GM18507 (cell line): ENCODE results near the gene CD59.
"Not testable (repeated sequence)": the region's sequence is repeated elsewhere in the genome, so short reads cannot be mapped to it uniquely, and the experiment has no call there.

Experiments
- DNase-seq: peaks from one replicate; pipeline ENCODE4 v3.0.0; 2011; ENCODE audit warnings: low read depth; ENCODE audit not compliant: insufficient read length; ENCODE audit errors: extremely low spot score
- FAIRE-seq: peaks from 2 replicates; lab custom pipeline; 2011; peaks lifted over from hg19 to GRCh38; lab: Jason Lieb, UNC

Gene CD59

DNA sequence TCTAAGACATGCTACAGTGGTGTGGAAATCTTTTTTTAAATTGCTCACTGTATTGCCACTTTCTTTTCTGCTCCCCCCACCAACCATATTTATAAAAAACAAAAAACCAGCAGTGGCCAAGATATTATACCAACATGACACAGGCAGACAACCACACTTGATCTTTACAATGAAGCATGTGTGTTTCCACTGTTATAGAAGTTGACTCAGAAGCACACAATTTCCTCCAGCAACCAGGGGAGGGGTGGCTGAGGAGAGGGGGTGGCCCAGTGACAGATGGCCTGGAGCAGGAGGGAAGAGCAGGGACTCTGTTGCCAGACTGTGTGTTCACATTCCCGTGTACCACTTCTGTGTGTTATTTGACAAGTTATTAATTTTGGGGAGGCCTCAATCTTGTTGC, 14.8 kb downstream of the CD59 start:
- no peak for FAIRE-seq

DNA sequence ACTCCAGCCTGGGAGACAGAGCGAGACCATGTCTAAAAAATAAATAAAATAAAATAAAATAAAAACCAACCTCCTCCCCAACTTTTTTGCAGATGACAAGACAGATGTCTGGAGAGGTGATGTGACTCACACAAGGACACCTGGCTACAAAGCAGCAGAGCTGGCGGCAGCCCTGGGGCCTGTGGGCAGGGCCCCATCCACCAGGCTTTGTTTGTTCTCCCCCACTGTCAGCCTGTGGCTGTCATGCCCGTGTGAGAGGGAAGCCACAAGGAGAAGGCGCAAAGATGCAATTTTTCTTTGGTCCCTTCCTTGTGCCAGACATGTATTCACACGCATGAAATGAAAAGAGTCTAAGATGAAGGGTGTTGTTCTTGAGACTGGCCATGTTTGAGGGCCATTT, 16.6 kb downstream of the CD59 start:
- no peak for FAIRE-seq
- DNase-seq, result no peak

More for the DNA sequence above, 14.8 kb downstream of the CD59 start:
- no peak for DNase-seq

DNA sequence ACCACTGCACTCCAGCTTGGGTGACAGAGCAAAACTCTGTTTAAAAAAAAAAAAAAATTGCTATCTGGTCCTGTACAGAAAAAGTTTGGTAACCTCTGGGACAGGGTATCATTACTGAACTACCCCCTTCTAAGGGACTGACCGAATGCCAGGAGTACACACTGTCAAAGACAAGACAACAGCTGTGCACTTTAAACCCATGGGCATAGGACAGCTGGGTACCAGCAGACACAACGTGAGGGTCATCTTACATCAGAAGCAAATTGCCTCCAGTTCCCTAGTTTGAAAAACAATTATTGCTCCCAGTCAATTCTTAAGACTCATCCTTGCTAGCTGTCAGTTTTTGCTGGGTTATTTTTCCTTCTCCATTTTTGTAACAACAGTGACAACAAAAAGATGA, 17.8 kb downstream of the CD59 start:
- FAIRE-seq, result no peak
- no peak for DNase-seq

DNA sequence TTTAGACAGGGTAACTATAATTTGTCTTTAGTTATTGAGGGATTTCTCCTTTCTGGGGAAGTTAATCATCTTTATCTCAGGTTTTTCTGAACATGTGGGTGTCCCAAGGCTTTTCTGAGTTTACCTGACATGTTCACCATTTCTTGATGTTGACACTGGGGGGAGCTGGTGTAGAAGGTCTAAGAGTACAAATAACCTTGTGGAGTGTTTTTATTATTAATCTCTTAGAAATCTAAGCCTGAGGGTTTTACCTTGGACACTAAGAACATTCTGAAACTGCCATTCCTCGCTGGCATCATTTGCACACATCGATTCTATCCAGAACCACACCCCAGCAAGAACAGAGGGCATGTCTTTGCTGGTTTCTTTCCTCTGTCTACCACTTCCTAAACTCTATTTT, 20.0 kb downstream of the CD59 start:
- FAIRE-seq (no peak), DNase-seq (no peak)

DNA sequence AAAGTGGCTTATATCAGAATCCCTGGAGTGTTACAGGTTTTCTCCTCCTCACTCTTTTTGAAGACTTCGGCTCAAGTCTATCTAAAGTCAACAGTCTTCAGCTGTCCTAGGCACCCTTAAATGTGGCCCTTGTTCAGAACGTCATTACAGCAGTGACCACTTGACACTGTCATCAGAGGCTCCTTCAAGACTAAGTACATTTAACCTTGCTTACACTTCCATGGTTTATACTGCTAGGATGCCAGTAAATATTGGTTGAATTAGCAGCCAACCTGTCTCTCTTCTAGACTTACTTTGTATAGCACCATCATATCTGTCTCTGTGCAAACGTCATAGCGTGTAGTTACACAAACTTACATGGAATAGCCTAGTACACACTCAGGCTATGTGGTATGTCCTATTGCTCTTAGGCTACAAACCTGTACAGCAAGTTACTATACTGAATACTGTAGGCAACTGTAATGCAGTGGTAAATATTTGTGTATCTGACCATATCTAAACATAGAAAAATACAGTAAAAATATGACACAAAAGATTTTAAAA, 22.3 kb downstream of the CD59 start:
- FAIRE-seq (no peak), DNase-seq (no peak)

DNA sequence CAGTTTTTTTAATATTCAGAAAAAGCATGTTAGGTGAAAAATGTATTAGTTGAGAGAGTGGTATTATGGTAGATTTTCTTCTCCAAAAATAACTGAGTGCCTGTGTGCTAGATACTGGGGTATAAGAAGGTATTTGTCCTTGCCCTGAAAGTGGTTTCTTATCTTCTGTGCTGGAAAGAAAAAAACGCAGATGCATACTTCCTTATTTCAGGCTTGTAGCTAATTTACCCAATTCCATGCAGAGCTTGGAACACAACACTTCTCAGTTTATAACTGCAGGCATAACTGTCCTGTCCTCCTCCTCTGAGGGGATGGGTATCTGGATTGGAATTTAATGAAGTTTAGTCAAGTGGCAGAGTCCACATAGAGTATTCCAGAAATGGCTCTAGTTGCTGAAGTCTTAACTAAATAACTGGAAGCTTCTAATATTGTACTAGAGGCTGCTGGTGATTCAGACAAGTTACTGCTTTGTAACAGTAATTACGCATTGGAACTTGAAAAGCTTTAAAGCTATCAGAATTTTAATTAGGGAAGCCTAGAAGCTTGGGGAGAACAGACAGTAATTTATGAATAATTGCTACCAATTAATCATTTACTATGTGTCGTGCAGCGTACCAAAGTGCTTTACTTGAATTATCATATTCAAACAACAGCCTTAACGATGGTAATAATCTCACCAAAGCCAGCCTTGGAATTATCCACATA, 22.9 kb downstream of the CD59 start:
- FAIRE-seq (no peak), DNase-seq (no peak)

DNA sequence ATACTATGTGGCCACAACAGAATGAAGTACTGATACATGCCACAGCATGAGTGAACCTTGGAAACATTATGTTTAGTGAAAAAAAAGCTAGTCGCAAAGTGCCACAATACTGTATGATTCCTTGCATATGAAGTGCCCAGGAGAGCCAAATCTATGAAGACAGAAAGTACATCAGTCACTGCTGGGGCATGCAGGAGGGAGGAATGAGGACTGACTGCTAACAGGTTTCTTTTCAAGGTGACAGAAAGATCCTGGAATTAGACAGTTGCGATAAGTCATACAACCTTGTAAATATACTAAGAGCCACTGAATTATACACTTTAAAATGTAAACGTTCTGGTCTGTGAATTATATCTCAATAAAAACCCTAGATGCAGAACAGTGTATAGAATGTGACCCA, 23.8 kb downstream of the CD59 start:
- DNase-seq (no peak), FAIRE-seq (no peak)

DNA sequence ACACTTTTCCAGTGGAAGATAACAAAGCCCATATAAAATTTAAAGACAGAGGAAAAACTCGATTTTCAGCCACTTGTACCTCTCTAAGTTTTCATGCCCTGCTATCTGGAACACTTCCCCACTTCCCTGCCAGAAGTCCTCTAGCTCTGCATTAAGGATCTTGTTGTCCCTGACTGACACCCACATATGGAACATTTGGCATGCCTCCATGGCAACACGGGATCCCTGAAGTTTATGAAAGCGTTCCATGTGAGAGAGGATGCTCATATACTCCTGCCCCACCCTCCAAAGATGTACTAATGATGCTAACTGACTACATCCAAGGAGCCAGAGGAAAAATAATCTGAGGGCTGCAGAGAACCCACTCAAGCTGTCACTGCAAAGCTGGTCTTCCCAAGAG, 26.8 kb downstream of the CD59 start:
- DNase-seq, result no peak
- no peak for FAIRE-seq

DNA sequence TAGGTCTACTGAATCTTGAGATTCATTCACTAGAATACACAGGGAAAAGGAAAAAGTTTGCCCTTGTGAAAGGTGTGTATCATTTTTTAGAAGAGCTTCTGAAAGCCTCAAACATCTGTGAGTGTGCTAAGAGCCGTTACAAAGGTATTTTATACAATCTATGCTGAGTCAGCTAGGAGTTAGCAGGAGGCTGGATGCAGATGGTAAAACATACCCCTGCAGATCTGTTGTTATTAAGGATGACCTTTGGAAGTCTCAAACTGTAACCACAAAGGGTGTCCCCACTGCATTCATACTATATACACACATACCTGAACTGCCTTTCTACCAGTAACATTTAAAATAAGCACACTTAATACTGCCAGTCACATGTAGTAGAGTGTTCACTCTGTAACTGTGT, 27.2 kb downstream of the CD59 start:
- FAIRE-seq, result no peak
- no peak for DNase-seq

DNA sequence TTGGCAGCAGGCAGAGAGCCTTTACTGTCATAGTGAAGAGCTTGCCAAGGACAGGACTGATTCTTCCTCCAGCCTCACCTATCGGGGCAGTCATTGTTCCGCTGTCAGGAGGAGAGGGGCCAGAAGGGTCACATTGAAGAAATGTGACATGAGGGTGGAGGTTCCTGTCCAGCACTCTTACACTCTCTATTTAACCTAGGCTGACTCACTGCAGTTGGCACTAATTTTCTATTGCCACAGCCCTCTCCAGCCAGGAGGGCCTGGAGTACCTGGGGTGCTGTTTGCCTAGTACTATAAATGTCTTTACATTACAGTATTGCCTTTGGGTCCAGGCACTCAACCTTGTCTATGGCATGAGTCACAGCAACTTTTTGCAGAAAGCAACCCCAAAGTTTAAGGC, 28.4 kb downstream of the CD59 start:
- DNase-seq, result not testable (repeated sequence)

DNA sequence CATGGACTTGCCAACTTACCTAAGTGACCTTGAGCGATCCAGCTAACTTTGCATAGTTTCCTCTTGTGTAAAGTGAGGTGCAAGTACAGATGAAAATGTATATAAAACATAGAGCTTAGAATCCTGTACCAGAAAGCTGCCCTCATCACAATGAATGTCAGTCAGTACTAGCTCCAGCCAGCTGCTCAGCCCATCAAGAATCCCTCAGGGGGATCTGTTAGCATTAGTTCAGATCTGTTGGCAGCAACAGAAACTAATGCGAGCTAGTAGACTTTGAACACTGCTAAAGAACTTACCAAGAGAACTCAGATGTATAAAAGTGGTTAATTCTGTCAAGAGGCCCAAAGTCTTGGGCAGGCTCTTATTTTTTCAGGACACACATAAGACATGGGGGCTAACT, 29.3 kb downstream of the CD59 start:
- DNase-seq (no peak), FAIRE-seq (no peak)

More for the DNA sequence above, 28.4 kb downstream of the CD59 start:
- not testable (repeated sequence) for FAIRE-seq

DNA sequence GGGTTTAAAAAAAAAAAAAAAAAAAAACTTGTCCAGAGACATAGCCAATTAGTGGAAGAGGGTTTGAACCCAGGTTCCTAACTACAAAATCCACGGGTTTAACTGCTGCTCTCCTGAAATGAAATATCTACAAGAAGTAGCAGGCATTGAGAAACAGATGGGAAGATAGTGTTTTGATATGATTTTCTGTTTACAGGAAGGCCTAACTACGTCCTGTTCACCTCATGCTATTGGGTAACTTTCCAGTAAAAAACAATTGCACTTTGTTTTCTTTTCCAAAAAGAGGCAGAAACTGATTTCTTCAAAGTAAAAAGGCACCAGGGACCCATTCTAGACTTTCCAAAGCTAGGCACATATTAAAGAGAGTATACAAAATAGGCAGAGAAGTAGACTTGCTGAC, 29.7 kb downstream of the CD59 start:
- FAIRE-seq, result no peak
- no peak for DNase-seq

DNA sequence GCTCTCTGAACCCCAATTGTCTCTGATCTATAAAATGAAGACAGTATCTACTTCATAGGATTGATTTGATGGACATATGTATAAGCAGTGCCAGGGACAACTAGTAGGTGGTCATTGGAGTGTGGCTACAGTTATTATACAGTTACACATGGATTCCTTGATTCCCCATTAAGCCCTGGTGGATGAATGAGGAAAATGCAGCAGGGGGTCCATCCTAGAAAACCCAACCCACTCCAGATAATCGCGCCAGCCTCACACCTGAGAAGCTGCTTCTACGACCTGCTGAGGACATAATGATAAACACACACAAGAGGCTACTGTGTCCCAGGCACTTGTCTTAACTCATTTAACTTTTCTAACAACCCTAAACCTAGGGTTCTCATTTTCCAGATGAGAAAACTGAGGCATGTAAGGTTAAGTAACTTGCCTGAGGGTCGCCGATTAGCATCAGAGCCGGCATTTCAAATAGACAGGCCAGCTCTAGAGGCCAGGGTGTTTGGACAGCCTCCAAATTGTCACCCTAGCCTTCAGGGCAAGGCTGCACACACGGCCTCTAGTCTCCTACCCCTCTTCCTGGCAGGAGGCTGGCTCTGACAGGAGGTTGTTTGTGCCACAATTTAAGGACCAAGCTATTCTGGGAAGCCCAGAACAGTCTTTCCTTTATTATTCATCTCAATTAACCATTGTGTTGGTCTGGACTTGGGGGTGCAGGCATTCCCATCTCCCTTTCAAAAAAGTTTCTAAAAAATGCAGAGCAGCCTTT, 31.8 kb downstream of the CD59 start:
- DNase-seq, result no peak
- FAIRE-seq, result no peak

DNA sequence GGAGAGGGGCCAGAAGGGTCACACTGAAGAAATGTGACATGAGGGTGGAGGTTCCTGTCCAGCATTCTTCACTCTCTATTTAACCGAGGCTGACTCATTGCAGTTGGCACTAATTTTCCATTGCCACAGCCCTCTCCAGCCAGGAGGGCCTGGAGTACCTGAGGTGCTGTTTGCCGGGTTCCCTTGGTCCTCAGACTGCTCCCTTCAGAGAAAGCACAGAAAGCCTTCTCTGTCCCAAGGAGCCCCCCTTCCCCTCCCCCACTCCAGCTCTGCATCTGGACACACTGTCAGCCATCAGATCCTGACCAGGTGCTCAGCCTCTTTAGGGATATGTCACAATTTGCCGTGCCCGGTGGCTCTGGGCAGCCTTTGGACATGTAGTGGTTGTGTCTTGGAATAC, 32.4 kb downstream of the CD59 start:
- no peak for DNase-seq
- FAIRE-seq, result no peak

DNA sequence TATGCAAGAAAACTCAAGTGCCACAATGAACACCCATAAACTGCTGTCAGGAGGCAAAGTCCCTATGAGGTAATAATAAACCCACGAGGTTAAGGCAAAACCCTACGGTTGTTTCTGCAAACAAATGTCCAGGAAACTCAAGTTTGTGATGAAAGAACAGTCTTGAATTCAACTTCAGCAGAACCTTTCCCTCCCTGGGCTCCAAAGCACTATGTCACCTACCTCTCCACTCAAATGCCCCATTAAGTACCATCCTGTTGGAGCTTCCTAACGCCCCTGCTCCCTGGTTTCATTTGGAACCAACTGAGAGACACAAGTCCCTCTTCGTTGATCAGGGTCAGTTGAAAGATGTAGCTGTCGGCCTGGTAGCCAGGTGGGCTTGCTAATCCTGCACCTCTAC, 33.0 kb downstream of the CD59 start:
- DNase-seq (no peak), FAIRE-seq (no peak)

DNA sequence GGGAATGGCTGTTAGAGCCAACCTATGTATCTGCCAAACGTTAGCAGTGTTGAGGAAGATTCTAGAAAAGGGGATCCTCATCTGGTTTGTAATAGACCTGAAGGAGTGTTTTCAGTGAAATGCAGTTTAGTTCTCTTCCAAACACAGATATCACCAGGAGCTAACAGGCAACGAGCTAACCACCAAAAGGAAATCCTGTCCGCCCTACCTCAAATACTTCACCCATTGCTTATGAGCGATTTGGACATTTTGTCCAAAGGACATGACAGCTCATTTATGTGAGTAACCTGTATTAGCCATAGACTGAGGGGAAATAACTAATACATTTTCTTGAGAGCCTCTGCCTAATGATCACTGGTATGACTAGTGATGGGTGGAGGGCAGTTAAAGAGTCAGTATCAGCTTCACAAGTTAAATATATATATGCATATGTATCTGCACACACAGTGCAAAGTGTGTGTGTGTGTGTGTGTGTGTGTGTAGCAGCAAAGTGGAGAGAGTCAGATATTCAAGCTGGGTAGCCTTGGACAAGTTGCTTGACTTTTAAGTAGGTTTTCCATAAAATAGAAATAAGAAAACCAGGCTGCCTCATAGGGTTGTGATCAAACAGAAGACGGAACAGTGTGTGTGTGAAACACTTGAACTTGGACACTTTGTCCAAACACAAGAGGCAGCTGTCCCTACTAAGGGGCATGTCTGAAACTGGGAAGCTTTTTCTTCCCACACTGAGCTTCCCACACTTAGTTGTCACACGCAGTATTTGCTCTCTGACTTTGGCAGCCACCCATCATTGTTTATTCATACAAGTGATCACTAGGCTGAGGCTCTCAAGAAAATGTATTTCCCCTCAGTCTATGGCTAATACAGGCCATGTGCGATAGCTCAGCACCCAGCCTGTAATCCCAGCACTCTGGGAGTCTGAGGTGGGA, 34.7 kb downstream of the CD59 start:
- no peak for FAIRE-seq
- no peak for DNase-seq

DNA sequence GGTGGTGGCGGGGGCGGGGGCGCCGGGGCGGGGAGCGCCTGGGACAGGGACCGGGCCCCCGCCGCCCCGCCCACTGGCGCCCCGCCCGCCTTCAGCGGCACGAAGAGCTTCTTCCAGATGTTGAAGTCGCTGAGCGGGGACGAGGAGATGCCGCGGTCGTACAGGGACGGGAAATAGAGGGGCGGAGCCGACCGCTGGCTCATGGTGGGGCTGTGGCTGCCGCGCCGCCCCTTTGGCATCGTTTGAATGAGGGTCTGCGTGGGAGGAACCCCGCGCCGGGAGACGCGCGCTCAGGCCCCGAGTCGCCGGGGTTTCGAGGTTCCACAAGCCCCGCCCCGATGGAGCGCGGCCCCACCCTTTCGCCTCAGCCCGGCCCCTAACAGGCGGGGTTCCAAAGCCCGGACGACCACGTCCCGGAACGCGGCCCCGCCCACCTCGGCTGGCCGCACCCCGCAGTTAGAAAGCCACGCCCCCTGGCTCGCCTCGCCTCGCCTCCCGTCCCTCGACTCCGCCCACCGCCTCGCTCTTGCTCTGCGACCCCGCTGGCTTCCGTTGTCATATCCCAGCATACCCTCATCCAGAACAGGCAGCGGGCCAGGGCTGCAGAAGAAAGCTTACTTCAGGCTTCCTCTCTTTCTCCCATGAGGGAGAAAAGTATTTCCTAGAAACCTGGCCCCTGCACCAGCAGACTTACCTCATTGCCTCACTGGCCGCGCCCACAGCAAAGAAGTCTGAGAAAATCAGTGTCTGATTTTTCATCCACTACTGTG, 35.5 kb downstream of the CD59 start, which contains the start of gene C11orf91:
TSS of gene C11orf91 (minus strand) at position 325 of the 770 bp plus-strand sequence. CDS start at position 239, 86 bp downstream.
- FAIRE-seq (peak; percentile 81), DNase-seq (peak; percentile 92)

DNA sequence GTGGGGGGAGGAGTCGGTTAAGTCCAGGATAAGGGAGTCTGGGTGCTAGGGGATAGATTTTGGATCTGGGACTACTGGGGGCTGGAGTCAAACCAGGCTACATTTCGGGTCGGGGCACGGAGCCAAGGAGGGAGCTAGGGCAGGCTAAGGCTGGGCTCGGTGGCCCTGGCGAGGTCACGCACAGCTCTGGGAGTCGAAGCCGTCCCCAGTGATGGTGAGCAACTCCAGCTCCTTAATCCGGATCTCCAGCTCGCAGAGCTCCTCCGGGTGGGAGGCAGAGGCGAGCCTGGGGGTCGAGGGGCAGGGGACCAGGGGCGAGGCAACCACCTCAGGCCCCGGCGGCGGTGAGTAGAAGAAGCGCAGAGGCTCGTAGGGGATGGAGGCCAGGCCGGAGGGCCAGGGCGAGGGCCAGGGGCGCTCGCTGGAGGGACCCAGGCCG, 36.1 kb downstream of the CD59 start:
- FAIRE-seq, result no peak
- no peak for DNase-seq

DNA sequence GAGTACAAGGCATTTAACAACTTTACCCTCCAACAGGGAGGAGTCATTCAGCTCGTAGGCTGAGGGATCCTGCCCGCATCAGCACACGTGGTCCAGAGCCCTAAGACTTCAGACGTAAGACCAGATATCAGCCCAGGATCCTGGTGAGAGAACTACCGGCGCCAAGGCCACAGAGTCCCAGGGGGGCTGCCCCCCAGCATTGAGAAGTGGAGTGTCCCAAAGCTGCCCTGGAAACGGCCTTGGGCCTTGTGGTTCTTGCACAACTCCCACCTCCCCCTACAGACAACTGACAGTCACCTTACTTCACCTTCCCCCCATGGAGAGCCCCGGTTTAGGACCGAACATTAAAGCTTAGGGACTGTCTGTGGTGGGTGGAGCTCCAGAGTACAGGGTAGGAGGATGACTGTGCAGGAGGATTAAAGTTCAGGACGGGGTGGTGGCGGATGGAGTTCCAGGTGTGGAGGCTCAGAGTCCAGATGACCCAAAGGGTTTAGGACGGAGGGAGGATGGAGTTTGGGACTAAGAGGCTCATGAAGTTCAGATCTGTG, 36.6 kb downstream of the CD59 start:
- DNase-seq (no peak), FAIRE-seq (no peak)
